ENCODE measurements around the gene TINCR. TPM values are rescaled to one million over a fixed set of nuclear protein-coding genes. Genes with fewer than 3 reads are reported as not detected.
"Not testable (repeated sequence)": the region's sequence is repeated elsewhere in the genome, so short reads cannot be mapped to it uniquely, and the experiment has no call there.

TINCR gene
- total RNA-seq (under 1 TPM; 0.20 to 0.28 TPM), polyA plus RNA-seq (0.16 TPM)

DNA sequence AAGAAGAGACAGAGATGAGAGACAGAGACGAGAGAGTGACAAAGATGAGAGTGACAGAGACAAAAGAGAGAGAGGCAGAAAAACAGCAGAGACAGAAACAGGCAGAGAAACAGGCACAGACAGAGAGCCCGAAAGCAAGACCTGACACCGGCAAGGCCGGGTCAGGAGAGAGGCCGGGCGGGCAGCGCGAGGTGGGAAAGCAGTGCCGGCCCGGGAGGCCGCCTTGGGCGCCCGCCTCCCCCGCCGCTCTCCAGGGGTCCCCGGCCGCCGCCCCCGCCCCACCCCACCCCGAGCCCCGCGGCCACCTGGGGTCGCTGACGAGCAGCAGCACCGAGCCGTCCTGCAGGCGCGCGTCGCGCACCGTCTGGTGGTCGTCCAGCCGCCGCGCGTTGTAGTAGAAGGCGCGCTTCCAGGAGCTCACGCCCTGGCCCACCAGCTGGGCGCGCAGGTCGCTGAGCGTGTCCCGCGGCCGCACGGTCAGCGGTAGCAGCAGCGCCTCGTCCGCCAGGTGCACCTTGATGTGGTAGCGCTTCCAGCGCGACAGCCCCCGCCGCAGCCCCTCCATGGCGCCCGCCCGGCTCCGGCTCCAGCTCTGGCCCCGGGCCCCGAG is at the start of gene TINCR:
TSS of gene TINCR (minus strand) at position 594 of the 610 bp plus-strand sequence.
- no peaks in the 10 kb centered on the region for H3K36me3 ChIP-seq (ENCODE audit: insufficient read depth, low read length)
- no peaks in the 10 kb centered on the region for H3K9me3 ChIP-seq (ENCODE audit: low read length)
- ChIA-PET POLR2A (no interaction called here), CTCF (no interaction called here)
- H3K4me1 ChIP-seq (ENCODE audit: insufficient read depth, low read length) = no peaks in the 10 kb centered on the region
- Mint-ChIP-seq H3K4me1 (no peaks in the 10 kb centered on the region), H3K36me3 (no peaks in the 10 kb centered on the region), H3K27ac (no peak within 1 kb of the TSS), H3K9me3 (peaks cover 0 to 2% (median 1%) of the 10 kb centered on the region in 5 donors), H3K27me3 (peaks cover 8 to 17% of the 10 kb centered on the region in 2 donors), H3K4me3 (no peak within 1 kb of the TSS)
- H3K27me3 ChIP-seq (ENCODE audit: insufficient read depth, low read length, poor library complexity, severe bottlenecking) = peaks cover 13% of the 10 kb centered on the region
- DNase-seq = no peak
- H3K27ac ChIP-seq (ENCODE audit: low read depth, low read length) = no peak within 1 kb of the TSS
- no peak within 1 kb of the TSS for H3K4me3 ChIP-seq (ENCODE audit: low read length)

DNA sequence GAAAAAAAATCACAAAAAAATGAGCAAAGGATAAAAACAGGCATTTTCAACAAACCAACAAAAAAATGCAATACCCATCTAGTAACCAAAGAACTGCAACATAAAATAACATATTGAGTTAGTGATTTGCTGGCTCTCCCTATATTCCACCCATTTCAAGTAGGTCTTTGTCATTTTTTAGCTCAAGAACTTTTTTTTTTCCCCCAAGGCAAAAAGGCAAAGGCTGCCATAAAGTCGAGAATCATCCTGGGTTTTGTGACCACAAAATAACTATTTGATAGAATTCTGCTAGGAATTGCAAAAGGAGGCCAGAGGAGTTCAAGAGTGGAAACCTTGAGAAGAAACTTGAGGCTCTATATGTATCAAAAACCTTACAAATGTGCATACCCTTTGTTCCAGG is 49.3 kb upstream of the TINCR start:
- peak overlapping the region in 1 of 7 donors; percentile 11 for H3K4me3 Mint-ChIP-seq
- peaks cover 51 to 63% (median 55%) of the 10 kb centered on the region in 3 donors for H3K4me1 Mint-ChIP-seq
- Histone ChIP-seq H3K4me3 (ENCODE audit: low read length) (no peak overlapping the region), H3K4me1 (ENCODE audit: insufficient read depth, low read length) (peaks cover 44% of the 10 kb centered on the region), H3K9me3 (ENCODE audit: low read length) (no peaks in the 10 kb centered on the region), H3K36me3 (ENCODE audit: insufficient read depth, low read length) (peaks cover 75% of the 10 kb centered on the region), H3K27me3 (ENCODE audit: insufficient read depth, low read length, poor library complexity, severe bottlenecking) (no peaks in the 10 kb centered on the region), H3K27ac (ENCODE audit: low read depth, low read length) (no peak overlapping the region)
- POLR2A ChIA-PET = no interaction called here
- no peak for DNase-seq
- H3K36me3 Mint-ChIP-seq = peaks cover 19 to 93% (median 43%) of the 10 kb centered on the region in 3 donors
- H3K9me3 Mint-ChIP-seq = no peaks in the 10 kb centered on the region
- H3K27me3 Mint-ChIP-seq = peaks cover 0 to 4% of the 10 kb centered on the region in 2 donors
- peak overlapping the region in 1 of 8 donors; percentile 36 for H3K27ac Mint-ChIP-seq
- CTCF ChIA-PET = no interaction called here

DNA sequence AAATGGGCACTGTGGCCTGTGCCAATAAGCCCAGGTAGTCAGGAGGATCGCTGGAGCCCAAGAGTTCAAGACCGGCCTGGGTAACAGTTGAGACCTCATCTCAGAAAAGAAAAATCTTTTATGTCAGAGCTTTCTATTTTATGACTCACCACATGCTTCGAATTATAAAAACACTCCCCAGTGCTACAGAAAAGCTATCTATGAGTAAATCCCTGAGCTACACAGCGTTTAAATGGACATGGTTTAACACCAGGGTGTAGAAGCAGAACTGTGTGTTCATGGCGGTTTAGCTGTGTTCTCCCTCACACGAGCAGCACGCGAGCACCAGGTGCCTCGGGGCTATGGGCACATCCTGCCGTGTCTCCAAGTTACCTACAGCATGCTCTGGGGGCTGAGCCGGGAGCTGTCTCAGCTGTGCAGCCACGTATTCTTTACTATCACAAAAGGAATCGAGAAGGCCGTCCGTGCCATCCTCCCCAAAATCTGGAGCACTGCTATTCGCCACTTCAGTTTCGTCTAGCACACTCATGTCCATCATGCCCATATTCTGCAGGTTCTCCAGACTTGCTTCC is 48.1 kb upstream of the TINCR start:
- H3K36me3 Mint-ChIP-seq = peaks cover 19 to 87% (median 43%) of the 10 kb centered on the region in 3 donors
- H3K4me1 ChIP-seq (ENCODE audit: insufficient read depth, low read length) = peaks cover 35% of the 10 kb centered on the region
- no peaks in the 10 kb centered on the region for H3K27me3 ChIP-seq (ENCODE audit: insufficient read depth, low read length, poor library complexity, severe bottlenecking)
- no peaks in the 10 kb centered on the region for H3K9me3 Mint-ChIP-seq
- CTCF ChIA-PET = interaction anchor here (1.0 to 1.6 kb wide), 2 partner anchors 74 to 806 kb away, joined by 3 to 4 read pairs; partner anchors contain the start of gene RPL36
- H3K27ac ChIP-seq (ENCODE audit: low read depth, low read length) = no peak overlapping the region
- no peak overlapping the region for H3K27ac Mint-ChIP-seq
- no peaks in the 10 kb centered on the region for H3K9me3 ChIP-seq (ENCODE audit: low read length)
- H3K36me3 ChIP-seq (ENCODE audit: insufficient read depth, low read length) = peaks cover 78% of the 10 kb centered on the region
- H3K4me3 ChIP-seq (ENCODE audit: low read length) = no peak overlapping the region
- no peak overlapping the region for H3K4me3 Mint-ChIP-seq
- peaks cover 0 to 4% of the 10 kb centered on the region in 2 donors for H3K27me3 Mint-ChIP-seq
- POLR2A ChIA-PET = no interaction called here
- DNase-seq = no peak
- H3K4me1 Mint-ChIP-seq = peaks cover 42 to 53% (median 46%) of the 10 kb centered on the region in 3 donors

DNA sequence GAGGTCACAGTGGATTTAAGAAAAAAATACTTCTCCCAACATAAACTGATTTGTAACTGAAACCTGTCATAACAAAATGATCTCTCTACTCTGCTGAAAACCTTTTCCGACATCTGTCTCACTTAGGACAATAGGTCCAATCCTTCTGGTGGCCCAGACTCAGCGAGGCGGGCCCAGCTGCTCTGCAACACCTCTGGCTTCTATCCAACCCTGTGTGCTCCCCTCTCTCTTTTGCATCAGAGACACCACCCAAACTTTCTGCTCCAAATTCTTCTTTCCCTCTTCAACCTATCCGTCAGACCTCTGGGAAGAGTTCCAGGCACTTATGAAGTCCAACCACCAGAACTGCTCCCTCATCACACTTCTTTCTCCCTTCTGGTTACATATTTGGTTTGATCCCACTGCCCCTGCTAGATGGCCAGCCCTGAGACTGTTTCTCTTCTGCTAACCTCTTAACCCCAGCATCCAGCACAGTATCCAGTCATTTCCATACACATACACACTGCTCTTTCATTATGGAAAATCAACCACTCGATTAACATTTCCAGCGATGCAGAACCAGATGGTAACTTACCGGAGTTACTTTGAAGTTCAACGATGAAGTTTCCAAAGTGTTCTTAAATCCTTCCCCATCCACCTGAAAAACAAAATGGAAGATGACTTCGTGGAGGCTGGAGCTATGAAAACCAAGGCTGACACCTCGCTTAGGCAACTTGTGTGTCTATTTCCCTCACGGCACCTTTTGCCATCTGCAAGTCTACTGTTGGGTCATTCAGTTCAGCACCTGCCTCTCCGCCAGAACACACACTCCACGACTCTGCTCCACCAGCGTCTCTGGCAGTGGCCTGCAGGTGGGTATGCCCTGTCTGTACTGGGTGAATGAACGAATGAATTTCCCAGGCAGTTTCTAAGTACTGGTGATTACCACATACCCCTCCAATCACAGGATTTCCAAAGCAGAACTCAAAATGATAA is 45.4 kb upstream of the TINCR start:
- H3K4me1 Mint-ChIP-seq = peaks cover 25 to 34% (median 29%) of the 10 kb centered on the region in 3 donors
- POLR2A ChIA-PET = no interaction called here
- peaks cover 26 to 89% (median 42%) of the 10 kb centered on the region in 3 donors for H3K36me3 Mint-ChIP-seq

DNA sequence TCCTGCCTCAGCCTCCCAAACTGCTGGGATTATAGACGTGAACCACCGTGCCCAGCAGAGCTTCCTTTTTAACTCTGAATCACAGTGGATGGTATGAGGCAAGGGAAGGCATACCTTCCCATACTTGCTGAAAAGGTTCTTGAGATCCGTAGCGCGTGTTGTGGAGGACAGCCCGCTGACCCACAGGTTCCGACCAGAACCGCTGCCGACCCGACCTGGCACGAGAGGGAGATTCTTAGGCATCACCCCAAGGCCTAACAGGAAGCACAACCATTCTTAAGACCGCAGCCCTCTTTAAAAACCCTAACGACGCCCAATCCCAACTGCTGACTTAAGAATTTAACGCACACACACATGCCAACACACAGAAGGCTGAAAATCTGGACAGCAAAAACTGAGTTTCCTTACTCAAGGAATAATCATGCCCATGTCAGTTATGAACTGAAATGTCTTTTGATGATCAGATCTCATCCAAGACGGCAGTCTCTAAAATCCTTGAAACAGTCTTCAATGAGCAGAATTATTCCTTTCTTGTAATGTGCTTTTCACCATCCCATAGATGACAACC is 42.2 kb upstream of the TINCR start:
- Histone ChIP-seq H3K9me3 (ENCODE audit: low read length) (no peaks in the 10 kb centered on the region), H3K27ac (ENCODE audit: low read depth, low read length) (no peak overlapping the region), H3K27me3 (ENCODE audit: insufficient read depth, low read length, poor library complexity, severe bottlenecking) (no peaks in the 10 kb centered on the region), H3K4me3 (ENCODE audit: low read length) (no peak overlapping the region), H3K4me1 (ENCODE audit: insufficient read depth, low read length) (no peaks in the 10 kb centered on the region), H3K36me3 (ENCODE audit: insufficient read depth, low read length) (peaks cover 78% of the 10 kb centered on the region)
- H3K27ac Mint-ChIP-seq = peak overlapping the region in 2 of 8 donors; percentile 21 to 71
- peaks cover 27 to 33% (median 30%) of the 10 kb centered on the region in 3 donors for H3K4me1 Mint-ChIP-seq
- ChIA-PET POLR2A (interaction anchor here (1.3 kb wide), 1 partner anchor 12 kb away, joined by 3 read pairs; the partner anchor contains the start of gene SAFB2), CTCF (no interaction called here)
- H3K27me3 Mint-ChIP-seq = peaks cover 0 to 3% of the 10 kb centered on the region in 2 donors
- peaks cover 37 to 90% (median 50%) of the 10 kb centered on the region in 3 donors for H3K36me3 Mint-ChIP-seq
- H3K9me3 Mint-ChIP-seq = no peaks in the 10 kb centered on the region
- DNase-seq = no peak
- H3K4me3 Mint-ChIP-seq = no peak overlapping the region

More for the DNA sequence above, 45.4 kb upstream of the TINCR start:
- CTCF ChIA-PET = no interaction called here
- Histone ChIP-seq H3K27me3 (ENCODE audit: insufficient read depth, low read length, poor library complexity, severe bottlenecking) (no peaks in the 10 kb centered on the region), H3K4me1 (ENCODE audit: insufficient read depth, low read length) (peaks cover 9% of the 10 kb centered on the region), H3K27ac (ENCODE audit: low read depth, low read length) (no peak overlapping the region), H3K4me3 (ENCODE audit: low read length) (no peak overlapping the region), H3K9me3 (ENCODE audit: low read length) (no peaks in the 10 kb centered on the region), H3K36me3 (ENCODE audit: insufficient read depth, low read length) (peaks cover 72% of the 10 kb centered on the region)
- H3K9me3 Mint-ChIP-seq = no peaks in the 10 kb centered on the region
- DNase-seq = no peak
- H3K27ac Mint-ChIP-seq = peak overlapping the region in 3 of 8 donors; percentile 26 to 65 (median 64)
- H3K4me3 Mint-ChIP-seq = no peak overlapping the region
- peaks cover 0 to 4% of the 10 kb centered on the region in 2 donors for H3K27me3 Mint-ChIP-seq

DNA sequence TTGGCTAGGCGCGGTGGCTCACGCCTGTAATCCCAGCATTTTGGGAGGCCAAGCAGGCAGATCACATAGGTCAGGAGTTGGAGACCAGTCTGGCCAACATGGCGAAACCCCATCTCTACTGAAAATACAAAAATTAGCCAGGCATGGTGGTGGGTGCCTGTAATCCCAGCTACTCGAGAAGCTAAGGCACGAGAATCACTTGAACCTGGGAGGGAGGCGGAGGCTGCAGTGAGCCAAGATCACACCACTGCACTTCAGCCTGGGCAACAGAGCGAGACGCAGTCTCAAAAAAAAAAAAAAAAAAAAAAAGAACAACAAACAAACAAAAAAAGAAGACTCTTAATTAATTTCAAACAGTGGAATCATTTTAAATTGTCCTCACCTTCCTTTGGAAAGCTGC is 41.0 kb upstream of the TINCR start:
- H3K36me3 Mint-ChIP-seq = peaks cover 30 to 90% (median 44%) of the 10 kb centered on the region in 3 donors
- H3K9me3 Mint-ChIP-seq; H3K4me1 ChIP-seq (ENCODE audit: insufficient read depth, low read length); H3K27ac Mint-ChIP-seq; H3K27ac ChIP-seq (ENCODE audit: low read depth, low read length); CTCF ChIA-PET; H3K4me3 Mint-ChIP-seq; H3K27me3 Mint-ChIP-seq; H3K4me3 ChIP-seq (ENCODE audit: low read length); H3K9me3 ChIP-seq (ENCODE audit: low read length); H3K27me3 ChIP-seq (ENCODE audit: insufficient read depth, low read length, poor library complexity, severe bottlenecking); DNase-seq: not testable (repeated sequence)
- peaks cover 78% of the 10 kb centered on the region for H3K36me3 ChIP-seq (ENCODE audit: insufficient read depth, low read length)
- peaks cover 27 to 37% (median 30%) of the 10 kb centered on the region in 3 donors for H3K4me1 Mint-ChIP-seq
- POLR2A ChIA-PET = interaction anchor here (1.3 kb wide), 1 partner anchor 14 kb away, joined by 3 read pairs; the partner anchor contains the start of gene SAFB2

DNA sequence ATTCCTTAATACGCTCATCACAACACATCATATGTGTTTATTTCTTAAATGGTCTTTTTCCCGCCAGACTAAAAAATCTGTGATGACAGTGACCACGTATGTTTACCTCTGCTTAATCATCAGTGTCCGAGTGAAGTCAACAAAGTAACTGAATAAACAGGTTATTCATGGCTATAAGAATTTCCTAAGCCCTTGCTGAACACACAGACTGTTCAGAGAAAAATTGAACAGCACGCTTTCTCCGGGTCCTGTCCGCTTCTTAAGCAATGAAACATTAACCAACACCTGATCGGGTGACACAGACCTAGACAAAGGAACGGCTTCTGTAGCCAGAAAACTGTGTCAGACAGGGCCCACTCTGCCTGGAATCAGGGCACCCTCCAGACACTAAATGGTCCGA is 40.5 kb upstream of the TINCR start:
- ChIA-PET POLR2A (no interaction called here), CTCF (no interaction called here)
- Histone ChIP-seq H3K27ac (ENCODE audit: low read depth, low read length) (no peak overlapping the region), H3K4me1 (ENCODE audit: insufficient read depth, low read length) (no peaks in the 10 kb centered on the region), H3K36me3 (ENCODE audit: insufficient read depth, low read length) (peaks cover 78% of the 10 kb centered on the region), H3K27me3 (ENCODE audit: insufficient read depth, low read length, poor library complexity, severe bottlenecking) (no peaks in the 10 kb centered on the region), H3K9me3 (ENCODE audit: low read length) (no peaks in the 10 kb centered on the region), H3K4me3 (ENCODE audit: low read length) (no peak overlapping the region)
- H3K4me1 Mint-ChIP-seq = peaks cover 27 to 37% (median 30%) of the 10 kb centered on the region in 3 donors
- H3K27ac Mint-ChIP-seq = peak overlapping the region in 1 of 8 donors; percentile 11
- no peaks in the 10 kb centered on the region for H3K27me3 Mint-ChIP-seq
- peaks cover 29 to 90% (median 41%) of the 10 kb centered on the region in 3 donors for H3K36me3 Mint-ChIP-seq
- DNase-seq = no peak
- H3K9me3 Mint-ChIP-seq = no peaks in the 10 kb centered on the region
- H3K4me3 Mint-ChIP-seq = no peak overlapping the region
